Kidney (tissue), 14 donors: ENCODE data around the gene MAP7. TPM values are rescaled to one million over a fixed set of nuclear protein-coding genes. Genes with fewer than 3 reads are reported as not detected.

Experiments
- DNase-seq, 5 donors: peaks; one replicate each; pipeline ENCODE4 v3.0.0-alpha.2; 2013 to 2020
- FAIRE-seq: peaks from 2 replicates; lab custom pipeline; 2012; peaks lifted over from hg19 to GRCh38; lab: Jason Lieb, UNC
- H3K27ac ChIP-seq, 2 donors: one replicate each; pipeline ENCODE4 v1.7.0; 2013; ENCODE audit warnings: low read depth in 2 of 2, low read length in 2 of 2, inconsistent platforms in 1 of 2
- H3K27me3 ChIP-seq: one replicate; pipeline ENCODE4 v1.7.1; 2013; ENCODE audit warnings: low read length, inconsistent platforms; ENCODE audit not compliant: control insufficient read depth, insufficient read depth
- H3K36me3 ChIP-seq, 3 donors: one replicate each; pipeline versions ENCODE4 v1.7.0 to v1.7.1; 2013; ENCODE audit warnings: low read length in 3 of 3, control low read depth in 1 of 3, inconsistent platforms in 1 of 3; ENCODE audit not compliant: insufficient read depth in 3 of 3, control insufficient read depth in 2 of 3
- H3K4me1 ChIP-seq, 3 donors: one replicate each; pipeline versions ENCODE4 v1.7.0 to v1.7.1; 2013; ENCODE audit warnings: low read length in 3 of 3, inconsistent platforms in 1 of 3, low read depth in 1 of 3; ENCODE audit not compliant: control insufficient read depth in 2 of 3, insufficient read depth in 2 of 3
- H3K4me3 ChIP-seq, 3 donors: one replicate each; pipeline versions ENCODE4 v1.7.0 to v1.8.1; 2013; ENCODE audit warnings: low read length in 3 of 3, control low read depth in 1 of 3, inconsistent platforms in 1 of 3
- H3K9ac ChIP-seq, 3 donors: one replicate each; pipeline versions ENCODE4 v1.7.0 to v1.7.1; 2013; ENCODE audit warnings: low read length in 3 of 3, control low read depth in 1 of 3, inconsistent platforms in 1 of 3
- H3K9me3 ChIP-seq, 3 donors: one replicate each; pipeline versions ENCODE4 v1.7.0 to v1.7.1; 2013; ENCODE audit warnings: low read length in 3 of 3, control low read depth in 1 of 3, inconsistent platforms in 1 of 3; ENCODE audit not compliant: control insufficient read depth in 2 of 3, insufficient read depth in 1 of 3
- CTCF ChIP-seq: IDR thresholded peaks from 3 replicates; pipeline ENCODE4 v1.5.1; 2012; ENCODE audit warnings: mild to moderate bottlenecking, moderate library complexity, borderline replicate concordance; ENCODE audit not compliant: insufficient read depth; ENCODE audit errors: extremely low read depth
- intact Hi-C: fragments of 100-400 bp; cut with DNase I; formaldehyde crosslinking; loops from one replicate; pipeline ENCODE4 v1.11.1; 2022
- polyA plus RNA-seq: library from polyadenylated mRNA; stranded (reverse); fragments of 350-450 nt; fragmentation: Illumina TruSeq; extraction: RNeasy Lipid Tissue Mini Kit (QIAGEN cat#74804); gene quantifications from one replicate; pipeline ENCODE4 v1.2.3, GENCODE V29; 2014; ENCODE audit warnings: low read depth, low replicate concordance; ENCODE audit not compliant: insufficient read depth
- total RNA-seq: library from RNA; stranded (reverse); fragmentation: NEBNext Ultra II Directional; extraction: Animal tissue kit (Norgen Biotek cat#: 25700); gene quantifications from one replicate; pipeline ENCODE4 v1.2.1, GENCODE V29; 2021
- donor health status: control.
- donor health status: control.
- donor health status: control.
- donor health status: control.
- donor health status: control.
- donor health status: DM: yes; HTN: yes; CAD: no.
- donor health status: Normal renal cell carcinoma (clear cell type).

The MAP7 gene
- total and polyA plus RNA-seq, 2 donors from 2014 or later, result 16.0 to 40.0 TPM

- H3K9ac ChIP-seq, result no peak overlapping the region
- H3K4me3 ChIP-seq, result no peak overlapping the region
- H3K27ac ChIP-seq, result no peak overlapping the region
- peaks cover 0 to 3% (median 0%) of the 10 kb centered on the region in 3 donors for H3K36me3 ChIP-seq
- H3K27me3 ChIP-seq, result no peaks in the 10 kb centered on the region
- H3K4me1 ChIP-seq, result no peaks in the 10 kb centered on the region
- no peak for DNase-seq
- FAIRE-seq, result no peak
- intact Hi-C loops, result no loop called here
- no peaks in the 10 kb centered on the region for H3K9me3 ChIP-seq
- no peak for TF ChIP-seq CTCF
These were observed 14.0 kb upstream of the MAP7 start for GRCh38 chr6:136564180-136564579.

GRCh38 chr6:136563386-136564152 lies 13.3 kb upstream of the MAP7 start:
- Histone ChIP-seq H3K36me3 (peaks cover 0 to 3% (median 0%) of the 10 kb centered on the region in 3 donors), H3K9me3 (no peaks in the 10 kb centered on the region), H3K9ac (no peak overlapping the region), H3K4me1 (no peaks in the 10 kb centered on the region), H3K27me3 (no peaks in the 10 kb centered on the region), H3K4me3 (no peak overlapping the region), H3K27ac (no peak overlapping the region)
- no peak for FAIRE-seq
- no peak for DNase-seq
- TF ChIP-seq CTCF, result no peak
- intact Hi-C loops, result no loop called here

- no peak for DNase-seq
These were observed 12.0 kb upstream of the MAP7 start for GRCh38 chr6:136562211-136562610.

More at GRCh38 chr6:136562211-136562610, 12.0 kb upstream of the MAP7 start:
- no peak overlapping the region for H3K9ac ChIP-seq
- H3K4me1 ChIP-seq, result no peaks in the 10 kb centered on the region
- no peak overlapping the region for H3K4me3 ChIP-seq
- no peaks in the 10 kb centered on the region for H3K9me3 ChIP-seq
- no peaks in the 10 kb centered on the region for H3K27me3 ChIP-seq
- no peak for TF ChIP-seq CTCF
- peaks cover 0 to 3% (median 0%) of the 10 kb centered on the region in 3 donors for H3K36me3 ChIP-seq
- H3K27ac ChIP-seq, result no peak overlapping the region
- intact Hi-C loops, result no loop called here
- no peak for FAIRE-seq
